Activated CD8-positive, alpha-beta memory T cell treated with anti-CD3 and anti-CD28 coated beads for 48 hours (primary cell): ENCODE data around the gene SETBP1.

Experiments
- DNase-seq, 3 experiments: peaks; one replicate each; pipeline ENCODE4 v3.0.0-alpha.2; 2020; ENCODE audit warnings: low read depth in 2 of 3, low spot score in 2 of 3

The SETBP1 gene

DNA sequence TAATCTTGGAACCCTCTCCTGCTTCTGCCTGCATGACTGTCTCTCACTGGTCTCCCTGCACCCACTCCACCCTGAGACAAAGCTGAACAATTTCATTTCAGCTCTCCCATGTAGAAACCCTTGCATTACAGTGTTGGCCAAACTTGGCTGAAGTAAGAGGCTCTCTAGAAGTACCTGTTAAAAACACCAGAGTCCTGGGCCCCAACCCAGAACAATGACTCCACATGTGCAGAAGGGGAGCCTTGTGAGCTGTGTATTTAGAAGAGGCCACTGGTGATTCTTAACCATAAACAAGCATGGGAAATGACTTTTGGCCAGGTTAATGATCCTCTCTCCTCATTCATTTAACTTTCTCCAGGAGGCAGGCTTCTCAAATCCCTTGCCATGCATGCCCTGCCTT, 254.8 kb downstream of the SETBP1 start:
- DNase-seq = no peak

DNA sequence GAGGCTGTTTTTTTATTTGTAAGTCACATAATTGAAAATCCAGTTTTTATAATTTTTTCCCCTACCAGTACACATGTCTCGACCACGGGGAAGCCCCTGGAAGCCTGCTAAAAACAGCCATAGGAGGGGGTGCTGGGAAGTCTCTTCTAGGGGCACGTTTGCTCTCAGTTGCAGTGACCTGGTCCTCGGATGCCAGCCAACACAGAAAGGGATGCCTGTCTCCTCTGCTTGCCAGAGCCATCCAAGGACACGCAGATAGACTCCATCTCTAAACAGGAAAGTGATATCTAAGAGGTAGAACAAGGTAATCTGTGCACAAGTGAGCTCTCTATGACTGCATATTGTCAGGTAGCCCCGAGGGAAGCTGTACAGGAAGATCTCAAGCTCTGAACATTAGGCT, 255.8 kb downstream of the SETBP1 start:
- DNase-seq = no peak

DNA sequence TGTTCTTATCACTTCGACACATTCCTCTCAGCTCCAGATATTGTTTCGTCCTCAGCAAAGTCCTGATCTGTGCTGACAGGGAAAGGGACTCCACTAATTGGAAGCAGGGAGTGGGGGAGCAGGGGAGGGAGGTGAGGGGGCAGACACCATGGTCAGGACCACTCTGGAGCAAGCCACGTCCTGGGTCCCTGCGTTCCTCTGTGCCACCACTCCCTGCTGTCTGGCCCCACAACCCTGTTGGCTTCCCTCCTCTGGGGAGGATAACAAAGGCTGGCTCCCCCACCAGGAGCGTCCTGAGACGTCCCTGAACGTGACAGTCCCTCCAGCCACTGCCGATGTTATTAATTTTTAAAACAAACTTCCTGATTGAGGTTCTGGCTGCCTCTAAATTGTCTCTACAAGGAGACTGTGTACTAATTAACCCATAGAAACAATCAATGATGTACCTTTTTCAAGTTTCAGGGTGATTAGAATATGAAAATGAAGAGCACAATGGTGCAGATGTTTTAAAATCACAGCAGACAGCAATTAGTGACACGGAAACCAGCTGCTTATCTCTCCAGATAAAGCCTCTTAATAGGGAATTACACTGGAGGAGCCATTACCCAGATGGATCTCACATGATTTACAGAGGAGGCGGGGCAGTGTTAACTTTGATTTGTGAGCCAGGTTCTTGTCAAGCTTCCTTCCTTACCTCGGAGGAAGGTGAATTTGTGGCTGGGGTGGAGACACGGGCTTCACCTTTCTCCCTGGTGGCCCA, 257.5 kb downstream of the SETBP1 start:
- DNase-seq = no peak

DNA sequence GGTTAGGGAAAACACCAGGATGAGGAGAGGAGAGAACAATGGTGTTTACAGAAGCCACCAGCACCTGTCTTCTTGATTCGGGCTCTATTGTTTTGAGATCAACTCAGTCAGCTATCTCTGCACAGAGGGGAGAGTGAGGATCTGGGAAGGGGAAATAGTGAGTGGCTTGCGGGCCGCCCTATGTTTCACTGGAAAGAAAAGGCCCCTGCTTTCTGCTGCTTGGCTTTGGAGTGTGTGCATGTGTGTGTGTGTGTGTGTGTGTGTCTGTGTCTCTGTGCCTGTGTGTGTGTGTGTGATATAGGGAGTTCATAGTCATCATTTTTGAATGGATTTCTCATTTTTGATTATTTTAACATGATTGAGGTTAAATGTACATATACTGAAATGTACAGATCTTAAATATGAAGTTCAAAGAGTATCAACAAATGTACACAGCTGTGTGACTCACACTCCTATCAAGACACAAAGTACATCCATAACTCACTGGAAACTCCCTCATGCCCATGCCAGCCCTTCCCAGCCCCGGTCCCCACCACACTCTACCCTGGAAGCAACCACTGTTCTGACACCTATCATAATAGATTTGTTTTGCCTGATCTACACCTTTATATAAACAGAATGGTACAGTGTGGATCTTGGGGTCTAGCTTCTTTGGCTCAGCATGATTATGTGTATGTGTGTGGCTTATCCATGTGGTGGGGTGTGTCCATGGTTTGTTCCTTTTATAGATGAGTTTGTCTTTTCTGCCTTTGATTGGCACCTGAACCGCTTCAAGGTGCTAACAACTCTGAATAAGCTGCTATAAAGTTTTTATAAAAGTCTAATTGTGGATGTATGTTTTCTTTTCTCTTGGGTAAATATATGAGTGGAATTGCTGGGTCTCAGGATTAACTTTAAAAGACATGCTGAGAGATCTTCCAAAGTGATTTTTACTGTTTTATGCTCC, 258.3 kb downstream of the SETBP1 start:
- no peak for DNase-seq

DNA sequence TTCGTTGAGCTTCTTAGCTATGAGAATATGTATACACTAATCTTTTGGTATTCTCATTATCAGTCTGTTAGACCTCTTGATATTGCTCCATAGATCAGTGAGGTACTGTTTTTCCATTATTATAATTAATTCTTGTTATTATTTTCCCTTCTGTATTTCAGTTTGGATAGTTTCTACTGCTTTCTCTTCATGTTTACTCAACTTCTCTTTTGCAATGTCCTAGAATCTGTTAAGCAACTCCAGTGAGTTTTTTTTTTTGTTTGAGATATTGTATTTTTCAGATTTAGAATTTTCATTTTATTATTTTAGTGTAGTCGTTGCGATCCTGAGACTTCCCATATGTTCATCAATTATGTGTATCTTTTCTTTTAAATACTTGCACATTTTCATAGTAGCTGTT, 260.8 kb downstream of the SETBP1 start:
- DNase-seq = no peak

DNA sequence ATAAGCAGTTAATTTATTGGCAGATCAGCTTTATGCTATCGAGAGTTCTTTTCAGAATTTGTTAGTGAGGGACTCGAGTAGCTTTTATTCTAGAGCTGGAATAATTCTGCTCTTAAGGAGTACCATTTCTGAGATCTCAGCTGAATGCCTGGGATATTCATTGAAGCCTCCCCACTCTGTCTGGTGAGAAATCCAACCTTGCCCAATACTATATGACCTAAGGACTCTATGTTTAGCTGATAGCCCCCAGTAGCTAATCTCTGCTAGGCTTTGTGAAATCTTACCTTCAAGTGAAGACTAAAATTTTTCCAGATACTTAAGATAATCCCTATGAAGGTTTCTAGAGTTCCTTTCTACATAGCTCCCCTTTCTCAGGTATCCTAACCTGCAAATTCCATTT, 261.4 kb downstream of the SETBP1 start:
- DNase-seq = no peak

DNA sequence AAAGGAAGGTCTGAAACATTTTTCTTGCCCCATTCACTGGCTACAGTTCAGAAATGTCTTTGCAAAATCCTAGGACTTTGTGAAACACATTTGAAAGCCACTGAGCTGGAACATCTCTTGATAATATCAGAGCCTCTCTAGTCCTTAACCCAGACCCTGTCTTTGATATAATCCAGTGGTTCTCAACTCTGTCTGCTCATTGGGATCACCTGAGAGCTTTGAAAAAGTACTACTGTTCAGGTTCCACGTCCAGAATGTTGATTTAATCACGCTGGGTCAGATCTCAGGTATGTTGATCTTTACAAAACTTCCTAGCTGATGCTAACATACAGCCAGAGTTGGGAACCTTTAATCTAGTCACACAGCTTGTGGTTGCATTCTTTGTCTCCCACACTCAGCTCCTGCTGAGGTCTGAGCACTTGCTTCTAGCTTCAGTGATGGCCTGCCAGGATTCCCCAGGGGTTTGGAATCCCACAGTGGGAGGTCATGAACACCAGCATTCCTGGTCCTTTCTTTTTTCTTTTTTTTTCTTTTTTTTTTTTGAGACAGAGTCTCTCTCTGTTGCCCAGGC, 262.7 kb downstream of the SETBP1 start:
- no peak for DNase-seq

DNA sequence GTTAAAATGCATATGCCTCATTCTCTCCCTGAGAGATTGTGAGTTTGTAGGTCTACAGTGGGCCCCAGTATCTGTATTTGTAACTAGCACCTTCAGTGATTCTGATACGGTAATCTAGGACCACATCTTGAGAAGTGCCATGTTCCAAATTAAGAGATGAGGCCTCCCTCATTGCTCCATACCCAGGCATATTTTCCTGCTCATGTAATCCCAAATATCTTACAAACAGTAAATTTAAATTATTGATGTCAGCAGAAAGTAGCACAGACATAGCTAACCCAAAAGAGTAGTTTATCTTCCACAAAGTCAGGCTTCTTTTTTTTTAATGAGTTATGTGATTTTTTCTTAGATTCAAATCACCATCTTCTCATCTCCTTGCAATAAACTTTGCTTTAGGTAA, 263.8 kb downstream of the SETBP1 start:
- no peak for DNase-seq

DNA sequence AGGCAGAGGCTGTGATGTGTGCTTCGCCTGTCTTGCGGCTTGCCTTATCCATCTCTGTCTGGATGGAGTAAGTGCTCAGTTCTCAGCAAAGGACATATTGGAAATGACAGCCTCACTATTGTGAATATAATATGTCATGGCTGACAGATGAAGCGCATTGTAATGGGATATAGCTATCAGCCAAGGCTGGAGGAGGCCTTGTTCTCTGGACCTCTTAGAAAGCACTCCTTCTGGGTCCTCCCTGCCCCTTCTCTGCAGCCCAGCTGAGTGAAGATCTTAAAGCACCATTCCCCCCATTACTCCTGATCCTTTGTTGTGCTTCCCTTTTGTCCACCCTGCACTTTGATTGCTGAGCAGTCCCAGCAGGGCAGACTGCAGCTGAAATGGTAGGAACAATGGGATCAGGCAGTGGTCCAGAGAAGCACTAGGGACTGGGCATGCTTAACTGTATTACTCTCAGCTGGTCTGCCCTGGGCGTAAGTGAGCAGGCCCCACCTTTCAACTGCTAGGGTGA, 265.3 kb downstream of the SETBP1 start:
- DNase-seq = no peak

DNA sequence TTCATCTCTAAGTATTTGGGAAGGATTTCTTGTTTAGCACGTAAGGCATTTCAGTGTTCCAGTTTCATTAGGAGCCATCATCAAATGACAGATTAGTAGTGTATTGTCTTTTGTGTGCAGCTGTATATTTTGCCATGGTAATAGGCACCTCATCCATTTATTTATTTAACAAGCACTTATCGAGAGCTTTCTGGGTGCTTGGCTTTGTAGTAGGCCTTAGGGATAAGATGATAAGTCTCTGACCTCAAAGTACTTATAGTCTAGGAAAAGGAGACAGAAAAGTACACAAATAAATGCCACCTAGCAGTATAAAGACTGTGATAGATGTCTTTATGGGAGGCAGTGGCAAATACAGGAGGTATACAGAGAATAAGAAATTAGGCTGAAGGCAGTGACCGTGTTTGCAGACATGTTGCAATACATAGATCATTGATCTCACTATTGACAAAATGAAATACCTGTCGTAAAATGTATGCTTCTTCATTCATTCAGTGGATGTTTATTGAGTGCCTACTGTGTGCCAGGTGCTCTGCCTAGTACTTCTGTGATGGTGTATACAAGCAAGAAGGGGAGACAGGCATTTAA, 265.9 kb downstream of the SETBP1 start:
- no peak for DNase-seq

DNA sequence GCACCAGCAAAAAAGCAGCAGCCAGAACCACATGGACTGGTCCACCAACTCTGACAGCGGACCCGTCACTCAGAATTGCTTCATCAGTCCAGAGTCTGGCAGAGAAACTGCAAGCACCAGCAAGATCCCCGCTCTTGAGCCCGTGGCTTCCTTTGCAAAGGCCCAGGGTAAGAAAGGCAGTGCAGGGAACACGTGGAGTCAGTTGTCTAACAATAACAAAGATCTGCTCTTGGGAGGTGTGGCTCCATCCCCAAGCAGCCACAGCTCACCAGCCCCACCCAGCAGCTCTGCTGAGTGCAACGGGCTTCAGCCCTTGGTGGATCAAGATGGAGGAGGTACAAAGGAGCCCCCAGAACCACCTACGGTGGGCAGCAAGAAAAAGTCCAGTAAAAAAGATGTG, 269.3 kb downstream of the SETBP1 start:
- DNase-seq = no peak

DNA sequence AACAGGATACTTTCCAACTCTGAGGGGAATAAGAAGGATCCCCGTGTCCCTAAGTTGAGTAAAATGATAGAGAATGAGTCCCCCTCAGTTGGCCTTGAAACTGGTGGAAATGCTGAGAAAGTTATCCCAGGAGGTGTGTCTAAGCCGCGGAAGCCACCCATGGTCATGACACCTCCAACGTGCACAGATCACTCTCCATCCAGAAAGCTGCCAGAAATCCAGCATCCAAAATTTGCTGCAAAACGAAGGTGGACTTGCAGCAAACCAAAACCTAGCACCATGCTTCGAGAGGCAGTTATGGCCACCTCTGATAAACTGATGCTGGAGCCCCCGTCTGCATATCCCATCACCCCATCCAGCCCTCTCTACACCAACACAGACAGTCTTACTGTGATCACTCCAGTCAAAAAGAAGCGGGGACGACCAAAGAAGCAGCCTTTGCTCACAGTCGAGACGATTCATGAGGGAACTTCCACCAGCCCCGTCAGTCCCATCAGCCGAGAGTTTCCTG, 270.1 kb downstream of the SETBP1 start:
- no peak for DNase-seq

DNA sequence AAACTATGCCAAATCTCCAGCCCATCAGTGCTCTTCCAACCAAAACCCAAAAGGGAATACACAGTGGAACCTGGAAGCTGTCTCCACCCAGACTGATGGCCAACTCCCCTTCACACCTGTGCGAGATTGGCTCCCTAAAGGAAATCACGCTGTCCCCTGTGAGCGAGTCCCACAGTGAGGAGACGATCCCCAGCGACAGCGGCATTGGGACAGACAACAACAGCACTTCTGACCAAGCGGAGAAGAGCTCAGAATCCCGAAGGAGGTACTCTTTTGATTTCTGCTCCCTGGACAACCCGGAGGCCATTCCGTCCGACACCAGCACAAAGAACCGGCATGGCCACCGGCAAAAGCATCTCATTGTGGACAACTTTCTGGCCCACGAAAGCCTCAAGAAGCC, 271.1 kb downstream of the SETBP1 start:
- no peak for DNase-seq

DNA sequence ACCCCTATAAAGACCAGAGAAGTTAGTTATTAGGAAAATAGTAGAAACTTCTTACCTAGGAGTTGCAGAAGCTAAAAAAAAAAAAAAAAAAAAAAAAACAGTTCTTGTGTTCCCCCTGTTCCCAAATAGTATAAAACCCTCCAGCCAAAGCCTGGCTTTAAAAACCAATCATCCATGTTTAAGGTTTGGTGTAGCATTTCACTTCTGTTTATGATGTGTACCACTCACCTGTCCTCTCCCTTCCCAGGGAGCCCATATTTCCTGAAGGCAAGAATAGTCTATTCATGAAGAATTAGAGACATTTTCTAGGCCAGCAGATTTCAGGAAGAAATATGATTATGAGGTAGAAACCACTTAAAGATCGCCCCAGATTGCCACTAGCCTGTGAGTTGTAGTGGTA, 273.6 kb downstream of the SETBP1 start:
- no peak for DNase-seq

DNA sequence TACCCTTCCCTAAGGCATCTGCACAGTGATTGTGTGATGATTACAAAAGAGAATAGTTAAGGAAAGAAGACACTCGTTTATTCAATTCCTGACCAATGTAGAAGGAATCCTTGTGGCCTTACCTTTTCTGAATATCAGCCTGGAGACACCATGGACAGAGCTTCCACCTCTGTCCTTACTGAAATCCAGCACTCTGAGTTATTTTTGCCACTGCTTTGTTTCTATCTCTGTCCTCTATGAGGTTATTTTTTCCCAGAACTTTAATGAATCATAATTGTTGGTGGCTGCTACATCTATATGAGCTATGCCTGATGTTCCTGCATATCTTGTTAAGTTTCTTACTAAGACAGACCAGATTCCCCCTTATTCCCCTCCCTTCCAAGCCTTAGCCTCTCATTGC, 275.1 kb downstream of the SETBP1 start:
- DNase-seq = no peak

DNA sequence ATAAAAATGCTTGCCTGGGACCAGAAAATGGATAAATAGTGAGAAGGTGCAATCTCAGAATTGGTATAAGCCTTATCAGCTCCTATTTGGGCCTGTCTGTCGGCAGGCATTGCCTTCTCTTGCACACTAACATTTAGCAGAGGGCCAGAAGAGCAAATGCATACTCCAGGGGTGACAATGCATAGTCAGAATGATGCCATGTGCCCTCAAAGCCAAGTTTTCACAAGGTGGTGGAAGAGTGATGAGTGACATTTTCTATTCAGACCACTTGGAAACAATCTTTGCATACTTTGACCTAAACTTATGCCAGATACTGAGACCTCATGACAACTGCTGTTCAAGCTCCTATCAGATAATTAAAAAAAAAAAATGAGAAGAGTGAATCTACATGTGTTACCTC, 276.3 kb downstream of the SETBP1 start:
- no peak for DNase-seq

DNA sequence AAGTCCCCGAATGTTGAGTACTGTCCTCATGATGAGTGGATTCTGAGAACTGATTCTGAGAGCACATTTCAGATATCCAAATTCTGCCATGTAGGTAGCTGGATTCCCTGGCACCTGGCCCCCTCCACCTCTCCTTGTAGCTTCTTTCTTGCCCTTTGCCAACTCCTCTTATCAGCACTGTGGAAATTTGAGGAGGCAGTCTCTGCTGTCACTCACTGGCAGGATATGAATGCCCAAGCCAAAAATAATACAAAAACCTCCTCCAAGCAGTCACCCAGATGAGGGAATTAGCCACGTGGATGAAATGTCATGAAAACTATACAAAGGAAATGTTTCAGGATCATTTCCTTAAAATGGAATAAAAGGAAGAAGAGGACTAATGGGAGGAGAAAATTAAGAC, 276.8 kb downstream of the SETBP1 start:
- DNase-seq = no peak

DNA sequence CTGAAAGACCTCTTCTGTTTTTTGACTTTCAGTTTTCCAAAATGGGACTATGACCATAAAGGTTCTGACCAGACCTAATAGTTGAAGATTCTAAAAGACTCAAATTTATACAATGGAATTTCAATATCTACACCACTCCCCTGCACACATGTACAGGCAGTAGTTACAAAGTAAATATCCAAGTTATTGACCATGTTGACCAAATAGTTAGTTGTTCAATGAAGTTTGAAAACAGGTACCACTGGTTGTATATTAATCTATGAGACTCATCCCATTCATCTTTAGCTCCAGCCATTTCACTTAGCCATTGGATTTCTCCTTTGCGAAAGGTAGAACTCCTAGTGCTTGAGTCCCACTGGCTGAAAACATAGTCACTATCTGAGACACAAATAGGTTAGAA, 277.4 kb downstream of the SETBP1 start:
- no peak for DNase-seq

DNA sequence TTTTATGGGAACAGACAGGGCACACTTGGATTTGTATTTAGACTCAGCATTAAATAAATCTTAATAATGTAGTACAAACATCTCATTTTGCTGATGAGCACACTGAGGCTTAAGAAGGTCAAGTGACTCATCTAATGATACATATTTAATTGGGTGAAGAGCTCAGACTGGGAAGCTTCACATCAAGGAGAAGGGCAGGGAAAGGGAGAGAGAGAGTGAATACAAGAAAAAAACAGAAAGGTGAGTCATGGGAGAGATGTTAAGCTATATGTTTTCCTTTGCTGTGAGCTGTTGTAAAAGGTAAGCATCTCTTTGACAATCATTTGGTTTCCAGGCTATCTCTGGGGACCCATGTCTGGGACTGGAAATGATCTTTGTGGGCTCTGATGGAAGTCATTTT, 277.8 kb downstream of the SETBP1 start:
- DNase-seq = no peak

DNA sequence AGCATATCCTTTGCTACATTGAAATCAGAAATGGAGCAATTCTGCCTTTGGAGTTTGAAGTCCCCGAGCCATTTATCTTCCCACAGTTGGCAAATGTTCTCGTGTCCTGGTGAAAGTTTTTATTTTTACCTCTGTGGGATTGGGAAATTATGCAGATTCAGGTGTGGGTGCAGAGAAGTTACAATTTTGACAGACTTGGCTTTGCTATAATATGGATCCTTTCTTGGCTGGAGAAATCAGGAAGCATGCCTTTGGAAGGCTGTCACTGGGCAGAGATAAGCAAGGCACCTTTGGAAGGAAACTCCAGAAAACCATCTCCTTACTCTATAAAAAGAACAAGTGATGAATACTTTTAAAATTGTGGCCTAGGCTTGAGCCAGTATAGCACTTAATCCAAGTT, 278.3 kb downstream of the SETBP1 start:
- no peak for DNase-seq

DNA sequence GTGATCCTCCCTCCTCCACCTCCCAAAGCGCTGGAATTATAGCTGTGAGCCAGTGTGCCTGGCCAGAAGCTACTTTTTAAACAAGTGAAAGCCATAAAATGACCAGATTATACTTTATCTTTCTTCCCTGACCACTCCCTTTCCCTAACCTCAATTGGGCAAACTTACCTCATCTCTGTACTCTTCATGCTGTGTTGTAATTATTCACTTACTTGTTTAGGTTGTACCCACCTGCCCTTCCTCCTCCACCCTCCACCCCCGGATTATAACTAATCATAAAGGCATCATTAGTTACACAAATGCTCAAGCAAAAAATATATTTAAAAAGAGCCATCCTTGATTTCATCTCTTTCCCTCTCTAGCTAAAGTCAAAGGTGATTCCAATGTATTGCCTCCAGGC, 279.9 kb downstream of the SETBP1 start:
- DNase-seq = no peak
